Gastrocnemius medialis (tissue), 4 donors: ENCODE measurements around the gene MPIG6B.

Experiments used
- CTCF ChIP-seq, 5 experiments: fragments of 450-650 bp in 3 of 5; fragments of 200-600 bp in 2 of 5; sonication (generic) in 2 of 5; IDR thresholded peaks in 4 of 5; conservative IDR thresholded peaks in 1 of 5; 1 replicate in 4 of 5; 2 replicates in 1 of 5; pipeline ENCODE4 v1.5.1; 2016 to 2019; ENCODE audit warnings: antibody characterized with exemption in 5 of 5, mild to moderate bottlenecking in 3 of 5, moderate library complexity in 3 of 5
- POLR2A ChIP-seq, 2 donors: fragments of 450-650 bp; IDR thresholded peaks; one replicate each; pipeline ENCODE4 v1.6.1; 2017; ENCODE audit warnings: antibody characterized with exemption in 2 of 2, mild to moderate bottlenecking in 2 of 2, moderate library complexity in 2 of 2

GRCh38 chr6:31687321-31687720 is 35.9 kb upstream of the MPIG6B start:
- TF ChIP-seq CTCF (IDR thresholded peaks at IDR 0.05 in 4 of 5, conservative IDR thresholded peaks at IDR 0.05 in 1 of 5) (no peak), POLR2A (IDR thresholded peaks at IDR 0.05) (no peak)
